Measurements from ENCODE around the gene OXSR1.

Gene OXSR1

DNA sequence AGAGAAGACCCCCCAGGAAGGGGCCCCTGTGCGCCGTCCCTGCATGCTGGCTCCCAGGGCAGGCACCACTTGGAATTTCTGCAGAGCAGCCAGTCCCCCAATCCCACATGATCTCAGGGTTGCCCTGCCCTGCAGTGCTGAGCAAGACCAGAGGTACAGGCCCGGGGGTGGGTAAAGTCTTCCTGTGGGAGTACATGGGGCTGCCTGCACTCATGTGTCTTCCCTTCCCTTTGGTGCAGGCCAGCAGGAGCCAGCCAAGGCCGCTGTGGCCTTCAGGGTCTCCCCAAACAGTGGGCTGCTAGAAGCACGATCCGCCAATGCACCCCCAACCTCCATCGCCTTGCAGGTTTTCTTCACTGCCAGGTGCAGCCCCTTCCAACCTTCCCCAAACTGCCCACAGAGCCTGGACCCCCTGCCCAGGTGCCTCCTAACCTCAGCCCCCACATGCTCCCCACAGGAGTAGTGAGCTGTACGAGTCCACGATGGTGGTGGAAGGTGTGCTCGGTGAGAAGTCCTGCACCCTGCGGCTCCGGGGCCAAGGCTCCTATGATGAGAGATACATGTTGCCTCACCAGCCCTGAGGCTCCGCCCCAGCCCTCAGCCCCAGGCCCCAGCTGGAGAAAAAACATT, 43.4 kb upstream of the OXSR1 start:
- no peak overlapping the region for H3K27ac Mint-ChIP-seq
- no peaks in the 10 kb centered on the region for H3K27me3 Mint-ChIP-seq (ENCODE audit: low read depth)
- no peaks in the 10 kb centered on the region for H3K9me3 Mint-ChIP-seq
- peaks cover 46% of the 10 kb centered on the region for H3K36me3 Mint-ChIP-seq (ENCODE audit: low read depth)
- H3K4me3 Mint-ChIP-seq = no peak overlapping the region
- TF ChIP-seq, protein P1, sequence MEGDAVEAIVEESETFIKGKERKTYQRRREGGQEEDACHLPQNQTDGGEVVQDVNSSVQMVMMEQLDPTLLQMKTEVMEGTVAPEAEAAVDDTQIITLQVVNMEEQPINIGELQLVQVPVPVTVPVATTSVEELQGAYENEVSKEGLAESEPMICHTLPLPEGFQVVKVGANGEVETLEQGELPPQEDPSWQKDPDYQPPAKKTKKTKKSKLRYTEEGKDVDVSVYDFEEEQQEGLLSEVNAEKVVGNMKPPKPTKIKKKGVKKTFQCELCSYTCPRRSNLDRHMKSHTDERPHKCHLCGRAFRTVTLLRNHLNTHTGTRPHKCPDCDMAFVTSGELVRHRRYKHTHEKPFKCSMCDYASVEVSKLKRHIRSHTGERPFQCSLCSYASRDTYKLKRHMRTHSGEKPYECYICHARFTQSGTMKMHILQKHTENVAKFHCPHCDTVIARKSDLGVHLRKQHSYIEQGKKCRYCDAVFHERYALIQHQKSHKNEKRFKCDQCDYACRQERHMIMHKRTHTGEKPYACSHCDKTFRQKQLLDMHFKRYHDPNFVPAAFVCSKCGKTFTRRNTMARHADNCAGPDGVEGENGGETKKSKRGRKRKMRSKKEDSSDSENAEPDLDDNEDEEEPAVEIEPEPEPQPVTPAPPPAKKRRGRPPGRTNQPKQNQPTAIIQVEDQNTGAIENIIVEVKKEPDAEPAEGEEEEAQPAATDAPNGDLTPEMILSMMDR (IDR thresholded peaks at IDR 0.05; ENCODE audit: unreplicated experiment in 3 of 3) = no peak
- no peaks in the 10 kb centered on the region for H3K4me1 Mint-ChIP-seq

DNA sequence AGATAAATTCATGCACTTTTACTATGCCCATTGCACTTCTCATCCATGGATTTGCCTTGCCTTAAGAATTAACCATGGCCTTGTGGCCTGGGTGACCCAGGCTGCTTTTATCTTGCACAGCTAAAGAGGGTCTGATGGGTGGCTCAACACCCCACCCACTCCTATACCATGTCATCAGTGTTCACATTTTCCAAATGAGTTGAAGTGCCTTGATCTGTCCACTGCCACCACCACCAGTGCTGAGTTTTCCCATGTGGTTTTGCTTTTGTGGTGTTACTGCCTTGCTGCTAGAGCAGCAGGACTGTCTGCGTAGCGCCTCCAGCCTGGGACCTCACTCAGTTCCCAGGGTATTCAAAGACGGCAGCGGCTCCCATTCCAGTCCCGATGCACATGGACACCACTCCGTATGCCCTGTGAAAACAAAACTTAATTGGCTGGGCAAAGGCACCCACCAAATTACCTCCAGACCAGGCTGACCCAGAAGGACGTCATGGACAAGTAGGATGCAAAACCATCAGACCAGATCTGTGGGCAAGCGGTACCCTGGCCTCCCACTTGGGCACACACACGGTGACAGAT, 42.5 kb upstream of the OXSR1 start:
- Mint-ChIP-seq H3K4me1 (no peaks in the 10 kb centered on the region), H3K36me3 (ENCODE audit: low read depth) (peaks cover 55% of the 10 kb centered on the region), H3K9me3 (no peaks in the 10 kb centered on the region), H3K27ac (no peak overlapping the region), H3K4me3 (no peak overlapping the region), H3K27me3 (ENCODE audit: low read depth) (no peaks in the 10 kb centered on the region)
- TF ChIP-seq, protein P1 (IDR thresholded peaks at IDR 0.05; ENCODE audit: unreplicated experiment in 3 of 3) = no peak

DNA sequence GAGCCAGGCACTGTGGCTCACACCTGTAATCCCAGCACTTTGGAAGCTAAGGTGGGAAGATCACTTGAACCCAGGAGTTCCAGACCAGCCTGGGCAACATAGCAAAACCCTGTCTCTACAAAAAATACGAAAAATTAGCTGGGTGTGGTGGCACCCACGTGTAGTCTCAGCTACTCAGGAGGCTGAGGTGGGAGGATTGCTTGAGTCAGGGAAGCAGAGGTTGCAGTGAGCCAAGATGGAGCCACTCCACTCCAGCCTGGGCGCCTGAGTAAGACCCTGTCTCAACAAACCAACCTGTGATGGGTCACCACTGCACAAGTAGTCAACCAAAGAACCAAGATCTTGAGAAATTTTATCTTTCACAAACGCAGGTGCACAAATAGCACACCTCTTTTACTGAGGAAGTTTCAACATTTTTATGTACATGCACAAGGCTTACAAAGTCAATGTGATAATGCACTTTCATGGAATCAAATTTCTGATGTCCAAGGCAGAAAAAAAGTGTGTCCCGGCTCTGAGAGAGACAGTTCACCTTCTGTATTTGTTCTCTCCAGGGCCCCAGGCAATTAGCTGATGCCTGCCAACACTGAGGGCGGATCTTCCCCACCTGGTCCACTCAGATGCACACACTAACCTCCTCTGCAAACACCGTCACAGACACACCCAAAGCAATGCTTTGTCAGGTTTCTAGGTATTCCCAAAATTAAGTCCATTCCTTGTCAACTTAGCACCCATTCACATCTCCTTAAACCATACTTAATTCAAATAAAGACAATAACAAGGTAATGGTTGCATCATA, 40.8 kb upstream of the OXSR1 start:
- TF ChIP-seq, protein P1 (IDR thresholded peaks at IDR 0.05; ENCODE audit: unreplicated experiment in 3 of 3) = no peak
- H3K27ac Mint-ChIP-seq = no peak overlapping the region
- H3K36me3 Mint-ChIP-seq (ENCODE audit: low read depth) = peaks cover 63% of the 10 kb centered on the region
- H3K4me1 Mint-ChIP-seq = no peaks in the 10 kb centered on the region
- H3K9me3 Mint-ChIP-seq = no peaks in the 10 kb centered on the region
- H3K4me3 Mint-ChIP-seq = no peak overlapping the region
- H3K27me3 Mint-ChIP-seq (ENCODE audit: low read depth) = no peaks in the 10 kb centered on the region

DNA sequence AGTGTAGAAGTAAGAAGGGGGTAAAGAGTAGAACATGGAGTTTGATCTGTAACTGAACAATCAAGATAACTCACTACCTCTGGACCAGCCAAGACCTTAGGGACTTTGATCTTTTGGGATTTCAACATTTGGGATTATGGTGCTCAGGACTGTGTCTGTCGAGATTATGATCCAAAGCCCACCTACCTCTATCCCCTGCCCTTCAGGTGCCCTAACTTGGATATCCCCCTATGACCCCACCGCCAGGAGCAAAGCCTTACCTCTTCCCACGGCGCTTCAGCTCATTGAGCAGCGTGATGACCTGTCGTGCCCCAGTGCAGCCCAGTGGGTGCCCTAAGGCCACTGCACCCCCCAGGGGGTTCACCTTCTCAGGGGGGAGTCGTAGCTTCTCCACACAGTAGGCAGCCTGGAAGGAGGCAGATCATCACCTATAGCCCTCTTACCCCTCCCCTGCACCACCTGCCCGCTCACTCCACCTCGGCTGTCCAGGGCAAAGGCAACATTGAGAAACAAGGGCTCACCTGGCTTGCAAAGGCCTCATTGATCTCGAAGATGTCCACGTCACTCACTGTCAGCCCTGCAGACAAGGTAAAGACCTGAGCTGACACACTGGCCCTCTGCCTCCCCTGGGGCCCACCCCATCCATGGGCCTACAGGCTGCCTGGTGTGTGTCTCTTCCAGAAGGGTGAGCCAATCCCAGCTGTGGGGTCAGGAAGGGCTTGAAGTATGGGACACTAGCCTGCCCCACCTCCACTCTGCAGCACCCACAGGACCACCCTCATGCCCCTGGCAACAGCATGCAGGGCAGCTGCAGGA, 39.8 kb upstream of the OXSR1 start:
- no peaks in the 10 kb centered on the region for H3K9me3 Mint-ChIP-seq

DNA sequence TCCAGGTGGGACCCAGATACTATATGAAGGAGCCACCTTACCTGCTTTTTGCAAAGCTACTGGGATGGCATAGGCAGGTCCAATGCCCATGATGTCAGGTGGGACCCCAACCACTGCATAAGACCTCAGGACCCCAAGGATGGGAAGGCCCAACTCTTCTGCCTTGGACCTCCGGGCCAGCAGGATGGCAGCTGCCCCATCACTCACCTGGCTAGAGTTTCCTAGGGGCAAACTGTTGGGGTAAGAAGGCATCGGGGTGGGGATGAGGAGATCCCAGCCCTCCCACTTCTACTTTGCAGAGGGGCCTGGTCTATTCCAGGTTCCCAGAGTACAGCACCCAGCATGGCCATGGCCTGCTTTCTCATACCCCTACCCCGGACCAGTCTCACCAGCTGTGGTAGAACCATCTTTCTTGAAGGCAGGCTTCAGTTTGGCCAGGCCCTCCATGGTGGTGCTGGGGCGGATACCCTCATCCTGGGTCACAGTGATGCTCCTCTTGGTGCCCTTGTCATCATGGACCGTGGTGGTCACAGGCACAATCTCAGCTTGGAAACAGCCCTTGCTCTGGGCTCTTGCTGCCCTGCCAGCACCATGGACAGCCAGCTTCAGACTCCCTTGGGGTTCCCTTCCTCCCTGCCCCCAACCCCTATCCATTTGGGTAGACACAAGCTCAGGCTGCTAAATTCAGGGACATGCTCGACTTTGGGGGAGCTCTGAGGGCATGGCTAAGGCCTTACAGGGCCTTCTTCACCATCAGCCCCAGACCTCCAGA, 39.0 kb upstream of the OXSR1 start:
- TF ChIP-seq, protein P1 (IDR thresholded peaks at IDR 0.05; ENCODE audit: unreplicated experiment in 3 of 3) = no peak
- Mint-ChIP-seq H3K27ac (no peak overlapping the region), H3K4me1 (no peaks in the 10 kb centered on the region), H3K27me3 (ENCODE audit: low read depth) (no peaks in the 10 kb centered on the region), H3K36me3 (ENCODE audit: low read depth) (peaks cover 72% of the 10 kb centered on the region), H3K4me3 (no peak overlapping the region), H3K9me3 (no peaks in the 10 kb centered on the region)

More for the DNA sequence above, 39.8 kb upstream of the OXSR1 start:
- peaks cover 70% of the 10 kb centered on the region for H3K36me3 Mint-ChIP-seq (ENCODE audit: low read depth)
- H3K27me3 Mint-ChIP-seq (ENCODE audit: low read depth) = no peaks in the 10 kb centered on the region
- TF ChIP-seq, protein P1 (IDR thresholded peaks at IDR 0.05; ENCODE audit: unreplicated experiment in 3 of 3) = no peak
- H3K4me1 Mint-ChIP-seq = no peaks in the 10 kb centered on the region
- no peak overlapping the region for H3K4me3 Mint-ChIP-seq
- no peak overlapping the region for H3K27ac Mint-ChIP-seq
